HEK293 (cell line): ENCODE data around the gene NUDT13.

Experiments used
- BCL11B ChIP-seq: fragments of 450-650 bp; formaldehyde crosslinking; IDR thresholded peaks from 2 replicates; pipeline ENCODE4 v1.5.1; 2016; ENCODE audit warnings: low read depth, missing biosample characterization, missing genetic modification characterization
- BCL6B ChIP-seq: fragments of 450-650 bp; formaldehyde crosslinking; IDR thresholded peaks from 2 replicates; pipeline ENCODE4 v1.5.1; 2017; ENCODE audit warnings: missing biosample characterization, missing genetic modification characterization
- GLIS2 ChIP-seq: fragments of 450-650 bp; formaldehyde crosslinking; IDR thresholded peaks from 2 replicates; pipeline ENCODE4 v1.5.1; 2016; ENCODE audit warnings: missing biosample characterization, missing genetic modification characterization
- HOXD13 ChIP-seq: sonication (generic); formaldehyde crosslinking; IDR thresholded peaks from 2 replicates; pipeline ENCODE4 v1.8.0; 2022; ENCODE audit warnings: missing genetic modification reagents, borderline replicate concordance
- KLF1 ChIP-seq: fragments of 450-650 bp; formaldehyde crosslinking; IDR thresholded peaks from 2 replicates; pipeline ENCODE4 v1.5.1; 2016; ENCODE audit warnings: missing biosample characterization, missing genetic modification characterization
- ZBTB10 ChIP-seq: fragments of 450-650 bp; formaldehyde crosslinking; IDR thresholded peaks from 2 replicates; pipeline ENCODE4 v1.5.1; 2016; ENCODE audit warnings: missing biosample characterization, missing genetic modification characterization
- ZBTB17 ChIP-seq: fragments of 450-650 bp; formaldehyde crosslinking; IDR thresholded peaks from 2 replicates; pipeline ENCODE4 v1.5.1; 2016; ENCODE audit warnings: missing biosample characterization, missing genetic modification characterization
- ZBTB44 ChIP-seq: fragments of 450-650 bp; IDR thresholded peaks from 2 replicates; pipeline ENCODE4 v1.5.1; 2018; ENCODE audit warnings: missing biosample characterization, mild to moderate bottlenecking, missing genetic modification characterization
- ZEB2 ChIP-seq: fragments of 450-650 bp; formaldehyde crosslinking; IDR thresholded peaks from 2 replicates; pipeline ENCODE4 v1.5.1; 2016; ENCODE audit warnings: missing biosample characterization, missing genetic modification characterization
- ZNF10 ChIP-seq: fragments of 450-650 bp; formaldehyde crosslinking; IDR thresholded peaks from 2 replicates; pipeline ENCODE4 v1.5.1; 2017; ENCODE audit warnings: missing biosample characterization, missing genetic modification characterization
- ZNF112 ChIP-seq: fragments of 450-650 bp; formaldehyde crosslinking; IDR thresholded peaks from 2 replicates; pipeline ENCODE4 v1.5.0; 2017; ENCODE audit warnings: missing biosample characterization, missing genetic modification characterization
- ZNF133 ChIP-seq: fragments of 450-650 bp; formaldehyde crosslinking; IDR thresholded peaks from 2 replicates; pipeline ENCODE4 v1.5.1; 2016; ENCODE audit warnings: missing biosample characterization, missing genetic modification characterization
- ZNF138 ChIP-seq: fragments of 450-650 bp; formaldehyde crosslinking; IDR thresholded peaks from 2 replicates; pipeline ENCODE4 v1.5.1; 2016; ENCODE audit warnings: missing biosample characterization, missing genetic modification characterization, borderline replicate concordance
- ZNF16 ChIP-seq: fragments of 450-650 bp; formaldehyde crosslinking; IDR thresholded peaks from 2 replicates; pipeline ENCODE4 v1.5.1; 2016; ENCODE audit warnings: low read depth, missing biosample characterization, missing genetic modification characterization
- ZNF354C ChIP-seq: fragments of 450-650 bp; formaldehyde crosslinking; IDR thresholded peaks from 2 replicates; pipeline ENCODE4 v1.5.1; 2016; ENCODE audit warnings: missing biosample characterization, missing genetic modification characterization, low read depth, borderline replicate concordance
- ZNF623 ChIP-seq: fragments of 450-650 bp; formaldehyde crosslinking; IDR thresholded peaks from 2 replicates; pipeline ENCODE4 v1.5.1; 2016; ENCODE audit warnings: missing biosample characterization, missing genetic modification characterization
- ZNF658 ChIP-seq: fragments of 450-650 bp; formaldehyde crosslinking; IDR thresholded peaks from 2 replicates; pipeline ENCODE4; 2016; ENCODE audit warnings: missing biosample characterization, missing genetic modification characterization
- ZNF670 ChIP-seq: fragments of 450-650 bp; formaldehyde crosslinking; IDR thresholded peaks from 2 replicates; pipeline ENCODE4 v1.5.1; 2016; ENCODE audit warnings: missing biosample characterization, missing genetic modification characterization, low read depth
- ZNF704 ChIP-seq: fragments of 450-650 bp; formaldehyde crosslinking; IDR thresholded peaks from 2 replicates; pipeline ENCODE4 v1.5.1; 2016; ENCODE audit warnings: missing biosample characterization, missing genetic modification characterization
- TF ChIP-seq, protein P1 (sequence below): fragments of 450-650 bp; formaldehyde crosslinking; IDR thresholded peaks from 2 replicates; pipeline ENCODE4 v1.5.1; 2016; ENCODE audit warnings: missing biosample characterization, missing genetic modification characterization
- TF ChIP-seq, protein P2 (sequence below): fragments of 450-650 bp; formaldehyde crosslinking; IDR thresholded peaks from 2 replicates; pipeline ENCODE4 v1.5.1; 2016; ENCODE audit warnings: missing biosample characterization, missing genetic modification characterization
- TF ChIP-seq, protein P3 (sequence below): fragments of 450-650 bp; formaldehyde crosslinking; IDR thresholded peaks from 2 replicates; pipeline ENCODE4 v1.5.1; 2016; ENCODE audit warnings: missing biosample characterization, missing genetic modification characterization
- TF ChIP-seq, protein P4 (sequence below): fragments of 450-650 bp; formaldehyde crosslinking; IDR thresholded peaks from 2 replicates; pipeline ENCODE4 v1.5.0; 2017; ENCODE audit warnings: missing biosample characterization, missing genetic modification characterization, borderline replicate concordance
- TF ChIP-seq, protein P5 (sequence below): fragments of 450-650 bp; formaldehyde crosslinking; IDR thresholded peaks from 2 replicates; pipeline ENCODE4 v1.5.1; 2016; ENCODE audit warnings: missing biosample characterization, missing genetic modification characterization

The NUDT13 gene

GRCh38 chr10:73131301-73131700, 21.0 kb downstream of the NUDT13 start (continued):
- TF ChIP-seq, protein P1, sequence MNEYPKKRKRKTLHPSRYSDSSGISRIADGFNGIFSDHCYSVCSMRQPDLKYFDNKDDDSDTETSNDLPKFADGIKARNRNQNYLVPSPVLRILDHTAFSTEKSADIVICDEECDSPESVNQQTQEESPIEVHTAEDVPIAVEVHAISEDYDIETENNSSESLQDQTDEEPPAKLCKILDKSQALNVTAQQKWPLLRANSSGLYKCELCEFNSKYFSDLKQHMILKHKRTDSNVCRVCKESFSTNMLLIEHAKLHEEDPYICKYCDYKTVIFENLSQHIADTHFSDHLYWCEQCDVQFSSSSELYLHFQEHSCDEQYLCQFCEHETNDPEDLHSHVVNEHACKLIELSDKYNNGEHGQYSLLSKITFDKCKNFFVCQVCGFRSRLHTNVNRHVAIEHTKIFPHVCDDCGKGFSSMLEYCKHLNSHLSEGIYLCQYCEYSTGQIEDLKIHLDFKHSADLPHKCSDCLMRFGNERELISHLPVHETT (tag by site-specific recombination), result no peak
- TF ChIP-seq BCL11B (tag by site-specific recombination) (0 out of 2 replicates have a peak, but pooled peaks have one; percentile 52), ZNF138 (tag by site-specific recombination) (no peak), ZNF670 (no peak), ZNF658 (tag by site-specific recombination) (no peak), ZNF133 (no peak), ZNF623 (tag by site-specific recombination) (no peak), ZNF16 (tag by site-specific recombination) (no peak), ZEB2 (tag by site-specific recombination) (peak; percentile 83), ZBTB44 (no peak), ZNF354C (no peak), GLIS2 (tag by site-specific recombination) (no peak), ZNF10 (no peak), ZNF704 (no peak), BCL6B (tag by site-specific recombination) (peak; percentile 49; the same call in 1 of the 2 replicates), ZBTB17 (tag by site-specific recombination) (peak; percentile 60), HOXD13 (no peak), KLF1 (tag by site-specific recombination) (no peak), ZBTB10 (tag by site-specific recombination) (no peak), ZNF112 (tag by site-specific recombination) (no peak)
- TF ChIP-seq, protein P2, sequence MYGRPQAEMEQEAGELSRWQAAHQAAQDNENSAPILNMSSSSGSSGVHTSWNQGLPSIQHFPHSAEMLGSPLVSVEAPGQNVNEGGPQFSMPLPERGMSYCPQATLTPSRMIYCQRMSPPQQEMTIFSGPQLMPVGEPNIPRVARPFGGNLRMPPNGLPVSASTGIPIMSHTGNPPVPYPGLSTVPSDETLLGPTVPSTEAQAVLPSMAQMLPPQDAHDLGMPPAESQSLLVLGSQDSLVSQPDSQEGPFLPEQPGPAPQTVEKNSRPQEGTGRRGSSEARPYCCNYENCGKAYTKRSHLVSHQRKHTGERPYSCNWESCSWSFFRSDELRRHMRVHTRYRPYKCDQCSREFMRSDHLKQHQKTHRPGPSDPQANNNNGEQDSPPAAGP (tag by site-specific recombination), result no peak
- TF ChIP-seq, protein P3, sequence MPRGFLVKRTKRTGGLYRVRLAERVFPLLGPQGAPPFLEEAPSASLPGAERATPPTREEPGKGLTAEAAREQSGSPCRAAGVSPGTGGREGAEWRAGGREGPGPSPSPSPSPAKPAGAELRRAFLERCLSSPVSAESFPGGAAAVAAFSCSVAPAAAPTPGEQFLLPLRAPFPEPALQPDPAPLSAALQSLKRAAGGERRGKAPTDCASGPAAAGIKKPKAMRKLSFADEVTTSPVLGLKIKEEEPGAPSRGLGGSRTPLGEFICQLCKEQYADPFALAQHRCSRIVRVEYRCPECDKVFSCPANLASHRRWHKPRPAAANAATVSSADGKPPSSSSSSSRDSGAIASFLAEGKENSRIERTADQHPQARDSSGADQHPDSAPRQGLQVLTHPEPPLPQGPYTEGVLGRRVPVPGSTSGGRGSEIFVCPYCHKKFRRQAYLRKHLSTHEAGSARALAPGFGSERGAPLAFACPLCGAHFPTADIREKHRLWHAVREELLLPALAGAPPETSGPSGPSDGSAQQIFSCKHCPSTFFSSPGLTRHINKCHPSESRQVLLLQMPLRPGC, result no peak
- TF ChIP-seq, protein P4, sequence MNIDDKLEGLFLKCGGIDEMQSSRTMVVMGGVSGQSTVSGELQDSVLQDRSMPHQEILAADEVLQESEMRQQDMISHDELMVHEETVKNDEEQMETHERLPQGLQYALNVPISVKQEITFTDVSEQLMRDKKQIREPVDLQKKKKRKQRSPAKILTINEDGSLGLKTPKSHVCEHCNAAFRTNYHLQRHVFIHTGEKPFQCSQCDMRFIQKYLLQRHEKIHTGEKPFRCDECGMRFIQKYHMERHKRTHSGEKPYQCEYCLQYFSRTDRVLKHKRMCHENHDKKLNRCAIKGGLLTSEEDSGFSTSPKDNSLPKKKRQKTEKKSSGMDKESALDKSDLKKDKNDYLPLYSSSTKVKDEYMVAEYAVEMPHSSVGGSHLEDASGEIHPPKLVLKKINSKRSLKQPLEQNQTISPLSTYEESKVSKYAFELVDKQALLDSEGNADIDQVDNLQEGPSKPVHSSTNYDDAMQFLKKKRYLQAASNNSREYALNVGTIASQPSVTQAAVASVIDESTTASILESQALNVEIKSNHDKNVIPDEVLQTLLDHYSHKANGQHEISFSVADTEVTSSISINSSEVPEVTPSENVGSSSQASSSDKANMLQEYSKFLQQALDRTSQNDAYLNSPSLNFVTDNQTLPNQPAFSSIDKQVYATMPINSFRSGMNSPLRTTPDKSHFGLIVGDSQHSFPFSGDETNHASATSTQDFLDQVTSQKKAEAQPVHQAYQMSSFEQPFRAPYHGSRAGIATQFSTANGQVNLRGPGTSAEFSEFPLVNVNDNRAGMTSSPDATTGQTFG, result no peak
- TF ChIP-seq, protein P5, sequence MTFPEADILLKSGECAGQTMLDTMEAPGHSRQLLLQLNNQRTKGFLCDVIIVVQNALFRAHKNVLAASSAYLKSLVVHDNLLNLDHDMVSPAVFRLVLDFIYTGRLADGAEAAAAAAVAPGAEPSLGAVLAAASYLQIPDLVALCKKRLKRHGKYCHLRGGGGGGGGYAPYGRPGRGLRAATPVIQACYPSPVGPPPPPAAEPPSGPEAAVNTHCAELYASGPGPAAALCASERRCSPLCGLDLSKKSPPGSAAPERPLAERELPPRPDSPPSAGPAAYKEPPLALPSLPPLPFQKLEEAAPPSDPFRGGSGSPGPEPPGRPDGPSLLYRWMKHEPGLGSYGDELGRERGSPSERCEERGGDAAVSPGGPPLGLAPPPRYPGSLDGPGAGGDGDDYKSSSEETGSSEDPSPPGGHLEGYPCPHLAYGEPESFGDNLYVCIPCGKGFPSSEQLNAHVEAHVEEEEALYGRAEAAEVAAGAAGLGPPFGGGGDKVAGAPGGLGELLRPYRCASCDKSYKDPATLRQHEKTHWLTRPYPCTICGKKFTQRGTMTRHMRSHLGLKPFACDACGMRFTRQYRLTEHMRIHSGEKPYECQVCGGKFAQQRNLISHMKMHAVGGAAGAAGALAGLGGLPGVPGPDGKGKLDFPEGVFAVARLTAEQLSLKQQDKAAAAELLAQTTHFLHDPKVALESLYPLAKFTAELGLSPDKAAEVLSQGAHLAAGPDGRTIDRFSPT (tag by site-specific recombination), result no peak
